HCT116 (cell line): ENCODE data around the gene SEMA5A. TPM values are rescaled to one million over a fixed set of nuclear protein-coding genes. Genes with fewer than 3 reads are reported as not detected.

Experiments used
- ATAC-seq: fragments of 200-7000 bp; cut with Tn5 transposase; 2 replicates; pipeline ENCODE4 v1.9.1; 2020; ENCODE audit warnings: mild to moderate bottlenecking, moderate library complexity
- BruUV-seq: library from RNA; stranded (reverse); fragments of 400-500 nt; replicated peaks from 2 replicates; lab custom pipeline; 2021; lab: Mats Ljungman, UMichigan
- CTCF ChIA-PET: fragments of 300-600 bp; sonication (Branson Sonifier 250); formaldehyde crosslinking; loops from one replicate; lab custom pipeline; 2021; ENCODE audit warnings: antibody characterized with exemption; lab: Charles Lee
- POLR2A ChIA-PET: fragments of 300-600, 350-600 bp; sonication (Branson Sonifier 250); formaldehyde crosslinking; loops from one replicate; lab custom pipeline; 2021; ENCODE audit warnings: antibody characterized with exemption; lab: Charles Lee
- RAD21 ChIA-PET, 2 experiments: fragments of 300-600 bp; sonication (Branson Sonifier 250); formaldehyde crosslinking; loops; one replicate each; lab custom pipeline; 2023; ENCODE audit warnings: low total read pairs in 2 of 2; ENCODE audit not compliant: uncharacterized antibody in 2 of 2, unreplicated experiment in 2 of 2, low non-redundant PET in 1 of 2; lab: Charles Lee
- DNase-seq: peaks from one replicate; pipeline ENCODE4 v3.0.0-alpha.2; 2010; ENCODE audit warnings: low read depth, low spot score
- H2AFZ ChIP-seq: fragments of 200-600 bp; shearing (Covaris generic), sonication (generic); 2 replicates; pipeline ENCODE4 v1.6.1; 2017; ENCODE audit warnings: low read depth, mixed run types, mixed read lengths, antibody characterized with exemption, low read length; ENCODE audit not compliant: poor library complexity, severe bottlenecking
- H3K27ac ChIP-seq: 2 replicates; pipeline ENCODE4 v1.5.1; 2012; ENCODE audit warnings: low read depth, low read length
- H3K27me3 ChIP-seq: fragments of 200-600 bp; sonication (generic); 2 replicates; pipeline ENCODE4 v1.6.1; 2016; ENCODE audit warnings: mixed run types, low read length, mixed read lengths; ENCODE audit not compliant: insufficient read depth
- H3K36me3 ChIP-seq, 2 experiments: fragments of 200-500 bp in 1 of 2; fragments of 200-600 bp in 1 of 2; sonication (Bioruptor generic) in 1 of 2; sonication (generic) in 1 of 2; 2 replicates each; pipeline versions ENCODE4 v1.5.1 to v1.6.1; 2014 to 2016; ENCODE audit warnings: low read length in 2 of 2, inconsistent platforms in 1 of 2, mixed read lengths in 1 of 2, mixed run types in 1 of 2; ENCODE audit not compliant: insufficient read depth in 2 of 2, control insufficient read depth in 1 of 2
- H3K4me1 ChIP-seq, 2 experiments: fragments of 200-600 bp in 1 of 2; sonication (generic) in 1 of 2; 2 replicates each; pipeline versions ENCODE4 v1.5.1 to v1.6.1; 2012 to 2017; ENCODE audit warnings: low read length in 2 of 2, inconsistent platforms in 1 of 2, mild to moderate bottlenecking in 1 of 2, mixed read lengths in 1 of 2, mixed run types in 1 of 2, moderate library complexity in 1 of 2; ENCODE audit not compliant: insufficient read depth in 2 of 2, control insufficient read depth in 1 of 2
- H3K4me2 ChIP-seq: fragments of 200-600 bp; sonication (generic); 2 replicates; pipeline ENCODE4 v1.6.1; 2017; ENCODE audit warnings: mixed run types, low read length, mixed read lengths
- H3K4me3 ChIP-seq, 2 experiments: fragments of 200-600 bp in 1 of 2; sonication (generic) in 1 of 2; replicated peaks in 1 of 2; 2 replicates each; pipeline ENCODE4 v1.5.1; 2011 to 2016; ENCODE audit warnings: low read length in 2 of 2, control low read depth in 1 of 2, low read depth in 1 of 2, mild to moderate bottlenecking in 1 of 2, mixed read lengths in 1 of 2, mixed run types in 1 of 2
- H3K79me2 ChIP-seq: fragments of 200-600 bp; sonication (generic); 2 replicates; pipeline ENCODE4 v1.6.1; 2017; ENCODE audit warnings: mild to moderate bottlenecking, mixed run types, low read length, moderate library complexity, mixed read lengths; ENCODE audit not compliant: insufficient read depth
- H3K9ac ChIP-seq: fragments of 200-600 bp; sonication (generic); 2 replicates; pipeline ENCODE4 v1.6.1; 2016; ENCODE audit warnings: low read length, mixed read lengths
- H3K9me2 ChIP-seq: fragments of 200-600 bp; sonication (generic), shearing (Covaris generic); 2 replicates; pipeline ENCODE4 v1.6.1; 2017; ENCODE audit warnings: mixed run types, mild to moderate bottlenecking, moderate library complexity; ENCODE audit not compliant: insufficient read depth
- H3K9me3 ChIP-seq, 2 experiments: fragments of 200-500 bp in 1 of 2; fragments of 200-600 bp in 1 of 2; sonication (Bioruptor generic) in 1 of 2; sonication (generic) in 1 of 2; 2 replicates each; pipeline ENCODE4 v1.6.1; 2014 to 2017; ENCODE audit warnings: low read length in 2 of 2, mixed read lengths in 2 of 2, inconsistent platforms in 1 of 2, low read depth in 1 of 2, mild to moderate bottlenecking in 1 of 2, mixed run types in 1 of 2, moderate library complexity in 1 of 2; ENCODE audit not compliant: control insufficient read depth in 1 of 2, insufficient read depth in 1 of 2
- H4K20me1 ChIP-seq: fragments of 200-600 bp; sonication (generic), shearing (Covaris generic); 2 replicates; pipeline ENCODE4 v1.6.1; 2017; ENCODE audit warnings: mixed run types, mild to moderate bottlenecking, moderate library complexity; ENCODE audit not compliant: insufficient read depth
- CBX3 ChIP-seq: IDR thresholded peaks from 2 replicates; pipeline ENCODE4 v1.6.1; 2012; ENCODE audit warnings: low read depth
- CTCF ChIP-seq, 3 experiments: fragments of 200-600 bp in 1 of 3; sonication (generic) in 1 of 3; IDR thresholded peaks in 2 of 3; conservative IDR thresholded peaks in 1 of 3; 2 replicates each; pipeline ENCODE4 v1.5.1; 2012 to 2017; ENCODE audit warnings: low read depth in 2 of 3, low read length in 2 of 3, antibody characterized with exemption in 1 of 3, borderline replicate concordance in 1 of 3, control low read depth in 1 of 3, mild to moderate bottlenecking in 1 of 3, mixed read lengths in 1 of 3, mixed run types in 1 of 3, moderate library complexity in 1 of 3; ENCODE audit not compliant: insufficient read depth in 1 of 3
- EGR1 ChIP-seq: IDR thresholded peaks from 2 replicates; pipeline ENCODE4 v1.6.1; 2012; ENCODE audit warnings: low read depth
- ELF1 ChIP-seq: IDR thresholded peaks from 2 replicates; pipeline ENCODE4 v1.6.1; 2012; ENCODE audit warnings: low read depth, borderline replicate concordance
- EZH2 ChIP-seq: fragments of 200-600 bp; sonication (generic); IDR thresholded peaks from 2 replicates; pipeline ENCODE4 v1.6.1; 2017; ENCODE audit warnings: antibody characterized with exemption, mixed run types
- JUND ChIP-seq: IDR thresholded peaks from 2 replicates; pipeline ENCODE4 v1.6.1; 2012
- POLR2A ChIP-seq: IDR thresholded peaks from 2 replicates; pipeline ENCODE4 v1.7.0; 2011; ENCODE audit warnings: borderline replicate concordance; ENCODE audit not compliant: insufficient read depth, insufficient read length; ENCODE audit errors: extremely low read depth
- POLR2AphosphoS5 ChIP-seq: IDR thresholded peaks from 2 replicates; pipeline ENCODE4 v1.6.1; 2011; ENCODE audit warnings: mild to moderate bottlenecking, low read depth, low read length, moderate library complexity
- RAD21 ChIP-seq: IDR thresholded peaks from 2 replicates; pipeline ENCODE4 v1.6.1; 2012; ENCODE audit warnings: low read depth, mild to moderate bottlenecking
- REST ChIP-seq: IDR thresholded peaks from 2 replicates; pipeline ENCODE4 v1.6.1; 2012; ENCODE audit warnings: low read depth
- SIN3A ChIP-seq: IDR thresholded peaks from 2 replicates; pipeline ENCODE4 v1.6.1; 2012; ENCODE audit warnings: low read depth
- SP1 ChIP-seq: IDR thresholded peaks from 2 replicates; pipeline ENCODE4 v1.6.1; 2012; ENCODE audit warnings: low read depth
- SRF ChIP-seq: IDR thresholded peaks from 2 replicates; pipeline ENCODE4 v1.6.1; 2012; ENCODE audit warnings: low read depth
- TCF7L2 ChIP-seq: IDR thresholded peaks from 2 replicates; pipeline ENCODE4 v1.7.0; 2011; ENCODE audit warnings: borderline replicate concordance, inconsistent platforms; ENCODE audit not compliant: insufficient read depth, insufficient read length; ENCODE audit errors: extremely low read depth
- YY1 ChIP-seq: IDR thresholded peaks from 2 replicates; pipeline ENCODE4 v1.6.1; 2011; ENCODE audit warnings: low read length, low read depth, moderate library complexity, mild to moderate bottlenecking; ENCODE audit not compliant: insufficient replicate concordance; ENCODE audit errors: extremely low read depth
- ZBTB33 ChIP-seq: IDR thresholded peaks from 2 replicates; pipeline ENCODE4 v1.6.1; 2011; ENCODE audit warnings: mild to moderate bottlenecking, low read length, moderate library complexity; ENCODE audit not compliant: insufficient replicate concordance; ENCODE audit errors: extremely low read depth
- ZFX ChIP-seq: fragments of 450-650 bp; IDR thresholded peaks from 2 replicates; pipeline ENCODE4 v1.6.1; 2017
- ZNF274 ChIP-seq: fragments of 200-500 bp; sonication (Bioruptor generic); IDR thresholded peaks from 2 replicates; pipeline ENCODE4 v1.6.1; 2014; ENCODE audit warnings: mild to moderate bottlenecking, low read depth, low read length, inconsistent platforms
- intact Hi-C: fragments of 100-400 bp; cut with micrococcal nuclease; formaldehyde crosslinking; loops from 2 replicates; pipeline ENCODE4 v1.10.0; 2022
- total RNA-seq: library from RNA; stranded (reverse); gene quantifications from one replicate; pipeline ENCODE4 v1.2.1, GENCODE V29; 2021; ENCODE audit not compliant: unreplicated experiment
- TF ChIP-seq, protein P1 (sequence below): IDR thresholded peaks from 2 replicates; pipeline ENCODE4 v1.6.1; 2012
- TF ChIP-seq, protein P2 (sequence below): IDR thresholded peaks from 2 replicates; pipeline ENCODE4 v1.6.1; 2012

The SEMA5A gene
- total RNA-seq, 1 experiment from 2014 or later: 0.02 TPM

DNA sequence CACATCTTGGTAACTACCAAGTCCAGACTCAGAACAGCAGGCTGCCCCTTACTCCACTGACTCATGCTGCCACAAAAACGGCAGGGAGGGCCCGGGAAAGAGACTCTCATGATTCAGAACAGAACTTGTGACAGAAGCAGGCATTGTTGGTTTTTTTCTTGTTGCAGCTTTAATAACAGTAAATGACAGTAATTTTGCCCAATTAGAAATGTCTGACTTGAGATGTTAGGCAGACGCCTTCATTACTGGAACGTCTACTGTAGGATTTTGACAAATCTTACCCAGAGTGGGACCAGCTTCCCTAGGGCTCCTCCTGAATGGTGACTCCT, 77.9 kb downstream of the SEMA5A start:
- ATAC-seq: no peak
- no peaks in the 10 kb centered on the region for H3K79me2 ChIP-seq
- intact Hi-C loops: no loop called here
- no peaks in the 10 kb centered on the region for H3K27me3 ChIP-seq
- H3K9me2 ChIP-seq: no peaks in the 10 kb centered on the region
- H3K9me3 ChIP-seq: peaks cover 0 to 15% of the 10 kb centered on the region in 2 experiments; a peak in 2 of 4 replicates
- no peak overlapping the region for H2AFZ ChIP-seq
- POLR2A ChIA-PET: no interaction called here
- RAD21 ChIA-PET: no interaction called here
- no peak overlapping the region for H3K27ac ChIP-seq
- H3K4me2 ChIP-seq: no peak overlapping the region
- H3K4me1 ChIP-seq: no peaks in the 10 kb centered on the region
- TF ChIP-seq ELF1: no peak
- no peak for TF ChIP-seq ZBTB33
- no peak for TF ChIP-seq YY1
- no peak for TF ChIP-seq SP1
- no peak for TF ChIP-seq SRF
- TF ChIP-seq SIN3A: no peak
- TF ChIP-seq EGR1: no peak
- no peak for TF ChIP-seq CTCF (IDR thresholded peaks at IDR 0.05 in 2 of 3, conservative IDR thresholded peaks at IDR 0.05 in 1 of 3; ENCODE audit: borderline replicate concordance in 1 of 3, insufficient read depth in 1 of 3, low read depth in 2 of 3, low read length in 2 of 3)
- no peak for TF ChIP-seq RAD21
- no peak for TF ChIP-seq ZFX
- no peak for TF ChIP-seq POLR2AphosphoS5
- no peak for TF ChIP-seq TCF7L2
- TF ChIP-seq POLR2A: no peak
- TF ChIP-seq, protein P1, sequence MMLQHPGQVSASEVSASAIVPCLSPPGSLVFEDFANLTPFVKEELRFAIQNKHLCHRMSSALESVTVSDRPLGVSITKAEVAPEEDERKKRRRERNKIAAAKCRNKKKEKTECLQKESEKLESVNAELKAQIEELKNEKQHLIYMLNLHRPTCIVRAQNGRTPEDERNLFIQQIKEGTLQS: no peak
- no peak for TF ChIP-seq CBX3
- no peak for TF ChIP-seq JUND
- TF ChIP-seq REST: no peak
- TF ChIP-seq ZNF274: no peak
- TF ChIP-seq, protein P2, sequence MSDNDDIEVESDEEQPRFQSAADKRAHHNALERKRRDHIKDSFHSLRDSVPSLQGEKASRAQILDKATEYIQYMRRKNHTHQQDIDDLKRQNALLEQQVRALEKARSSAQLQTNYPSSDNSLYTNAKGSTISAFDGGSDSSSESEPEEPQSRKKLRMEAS: no peak
- no peak for TF ChIP-seq EZH2
- H3K36me3 ChIP-seq: no peaks in the 10 kb centered on the region
- H3K4me3 ChIP-seq: no peak overlapping the region
- CTCF ChIA-PET: no interaction called here
- no TSS peak for BruUV-seq
- no peak overlapping the region for H3K9ac ChIP-seq
- no peaks in the 10 kb centered on the region for H4K20me1 ChIP-seq
- DNase-seq: no peak
